Measurements from ENCODE around the gene FAM177A1. TPM values are rescaled to one million over a fixed set of nuclear protein-coding genes. Genes with fewer than 3 reads are reported as not detected.

Gene FAM177A1
- polyA plus RNA-seq: 100 to 1,000 TPM in 1 of 4 donors, 10 to 100 TPM in 3; 47.7 to 111 (median 75.9) TPM
- long read RNA-seq, donor 1: 0 reads
- long read RNA-seq, donor 2, transcript FAM177A1-207 (2 exons, 540 nt): minor isoform, 6 of 38 reads
- long read RNA-seq, donor 2, transcript FAM177A1-201 (5 exons, 2,927 nt): major isoform, 8 of 38 reads
- long read RNA-seq, donor 2, partial matches to known transcripts: 0 of 38 reads
- long read RNA-seq, donor 2, other reads (novel, unspliced or antisense): 20 of 38 reads
- long read RNA-seq, donor 3, transcript FAM177A1-208 (4 exons, 499 nt): minor isoform, 5 of 107 reads
- long read RNA-seq, donor 3, transcript FAM177A1-202 (6 exons, 858 nt): major isoform, 9 of 107 reads
- long read RNA-seq, donor 3, transcript FAM177A1-201 (5 exons, 2,927 nt): minor isoform, 7 of 107 reads
- long read RNA-seq, donor 3, transcript FAM177A1-207 (2 exons, 540 nt): minor isoform, 5 of 107 reads
- long read RNA-seq, donor 3, partial matches to known transcripts: 62 of 107 reads
- long read RNA-seq, donor 3, other reads (novel, unspliced or antisense): 19 of 107 reads
- long read RNA-seq, donor 4, partial matches to known transcripts: 0 of 1 reads
- long read RNA-seq, donor 4, other reads (novel, unspliced or antisense): 0 of 1 reads
- long read RNA-seq, donor 5, partial matches to known transcripts: 11 of 15 reads
- long read RNA-seq, donor 5, other reads (novel, unspliced or antisense): 0 of 15 reads
- long read RNA-seq, donor 6, transcript FAM177A1-207 (2 exons, 540 nt): major isoform, 14 of 88 reads
- long read RNA-seq, donor 6, transcript FAM177A1-202 (6 exons, 858 nt): minor isoform, 7 of 88 reads
- long read RNA-seq, donor 6, transcript FAM177A1-201 (5 exons, 2,927 nt): minor isoform, 5 of 88 reads
- long read RNA-seq, donor 6, partial matches to known transcripts: 13 of 88 reads
- long read RNA-seq, donor 6, other reads (novel, unspliced or antisense): 48 of 88 reads
- long read RNA-seq, donor 7: 0 reads
- long read RNA-seq, donor 8: 0 reads
- long read RNA-seq, donor 9, partial matches to known transcripts: 13 of 20 reads
- long read RNA-seq, donor 9, other reads (novel, unspliced or antisense): 0 of 20 reads
- long read RNA-seq, donor 10, transcript FAM177A1-201 (5 exons, 2,927 nt): minor isoform, 10 of 94 reads
- long read RNA-seq, donor 10, transcript FAM177A1-207 (2 exons, 540 nt): major isoform, 16 of 94 reads
- long read RNA-seq, donor 10, transcript FAM177A1-202 (6 exons, 858 nt): minor isoform, 9 of 94 reads
- long read RNA-seq, donor 10, partial matches to known transcripts: 43 of 94 reads
- long read RNA-seq, donor 10, other reads (novel, unspliced or antisense): 14 of 94 reads

GRCh38 chr14:35046048-35046750 lies at the start of gene FAM177A1:
FAM177A1 (plus strand) TSS chr14:35046272; CDS start chr14:35046464, 192 bp downstream.
- Histone ChIP-seq H3K27me3 (ENCODE audit: control insufficient read depth in 3 of 3, insufficient read depth in 3 of 3, low read length in 3 of 3) (no peaks in the 10 kb centered on the region), H3K36me3 (ENCODE audit: control insufficient read depth in 3 of 3, insufficient read depth in 2 of 3, low read depth in 1 of 3, low read length in 3 of 3) (peaks cover 0 to 14% (median 0%) of the 10 kb centered on the region in 3 donors), H3K4me3 (ENCODE audit: low read depth in 1 of 3, low read length in 3 of 3) (peak within 1 kb of the TSS; percentile 59 to 92 (median 68)), H3K9me3 (ENCODE audit: control insufficient read depth in 2 of 2, insufficient read depth in 1 of 2, low read depth in 1 of 2, low read length in 1 of 2) (no peaks in the 10 kb centered on the region), H3K27ac (ENCODE audit: low read depth in 1 of 3, low read length in 2 of 3) (peak within 1 kb of the TSS; percentile 96 to 100 (median 100)), H3K4me1 (ENCODE audit: control insufficient read depth in 3 of 3, insufficient read depth in 2 of 3, low read depth in 1 of 3, low read length in 2 of 3) (peaks cover 0 to 8% (median 7%) of the 10 kb centered on the region in 3 donors)
- DNase-seq (peak; percentile 99), FAIRE-seq (no peak)
- WGBS, 3 donors: 0 to 1% (median 0%) methylated on average over 51 to 77 of the region's 77 CpGs

GRCh38 chr14:34997762-34998161 lies 48.3 kb upstream of the FAM177A1 start:
- 39 to 74% (median 72%) methylated on average over 3 of the region's 3 CpGs for WGBS, 3 donors
- Histone ChIP-seq H3K9me3 (ENCODE audit: control insufficient read depth in 2 of 2, insufficient read depth in 1 of 2, low read depth in 1 of 2, low read length in 1 of 2) (no peaks in the 10 kb centered on the region), H3K27ac (ENCODE audit: low read depth in 1 of 3, low read length in 2 of 3) (no peak overlapping the region), H3K4me3 (ENCODE audit: low read depth in 1 of 3, low read length in 3 of 3) (no peak overlapping the region), H3K36me3 (ENCODE audit: control insufficient read depth in 3 of 3, insufficient read depth in 2 of 3, low read depth in 1 of 3, low read length in 3 of 3) (peaks cover 2 to 18% (median 2%) of the 10 kb centered on the region in 3 donors), H3K4me1 (ENCODE audit: control insufficient read depth in 3 of 3, insufficient read depth in 2 of 3, low read depth in 1 of 3, low read length in 2 of 3) (peaks cover 0 to 2% (median 0%) of the 10 kb centered on the region in 3 donors), H3K27me3 (ENCODE audit: control insufficient read depth in 3 of 3, insufficient read depth in 3 of 3, low read length in 3 of 3) (no peaks in the 10 kb centered on the region)
- DNase-seq (no peak), FAIRE-seq (no peak)

- Histone ChIP-seq H3K27me3 (ENCODE audit: control insufficient read depth in 3 of 3, insufficient read depth in 3 of 3, low read length in 3 of 3) (no peaks in the 10 kb centered on the region), H3K4me3 (ENCODE audit: low read depth in 1 of 3, low read length in 3 of 3) (no peak overlapping the region), H3K27ac (ENCODE audit: low read depth in 1 of 3, low read length in 2 of 3) (no peak overlapping the region), H3K36me3 (ENCODE audit: control insufficient read depth in 3 of 3, insufficient read depth in 2 of 3, low read depth in 1 of 3, low read length in 3 of 3) (peaks cover 2 to 23% (median 2%) of the 10 kb centered on the region in 3 donors), H3K9me3 (ENCODE audit: control insufficient read depth in 2 of 2, insufficient read depth in 1 of 2, low read depth in 1 of 2, low read length in 1 of 2) (no peaks in the 10 kb centered on the region), H3K4me1 (ENCODE audit: control insufficient read depth in 3 of 3, insufficient read depth in 2 of 3, low read depth in 1 of 3, low read length in 2 of 3) (peaks cover 0 to 2% (median 0%) of the 10 kb centered on the region in 3 donors)
- FAIRE-seq (no peak), DNase-seq (no peak)
- 94 to 97% (median 95%) methylated on average over 3 of the region's 3 CpGs for WGBS, 3 donors
These were observed 46.6 kb upstream of the FAM177A1 start for GRCh38 chr14:34999500-34999899.

- DNase-seq: no peak
- Histone ChIP-seq H3K27me3 (ENCODE audit: control insufficient read depth in 3 of 3, insufficient read depth in 3 of 3, low read length in 3 of 3) (no peaks in the 10 kb centered on the region), H3K4me3 (ENCODE audit: low read depth in 1 of 3, low read length in 3 of 3) (no peak overlapping the region), H3K4me1 (ENCODE audit: control insufficient read depth in 3 of 3, insufficient read depth in 2 of 3, low read depth in 1 of 3, low read length in 2 of 3) (peaks cover 0 to 2% (median 0%) of the 10 kb centered on the region in 3 donors), H3K27ac (ENCODE audit: low read depth in 1 of 3, low read length in 2 of 3) (no peak overlapping the region), H3K9me3 (ENCODE audit: control insufficient read depth in 2 of 2, insufficient read depth in 1 of 2, low read depth in 1 of 2, low read length in 1 of 2) (no peaks in the 10 kb centered on the region), H3K36me3 (ENCODE audit: control insufficient read depth in 3 of 3, insufficient read depth in 2 of 3, low read depth in 1 of 3, low read length in 3 of 3) (peaks cover 2 to 30% (median 6%) of the 10 kb centered on the region in 3 donors)
- WGBS, 3 donors: 94 to 97% (median 95%) methylated on average over 2 of the region's 2 CpGs
- no peak for FAIRE-seq
These were observed 44.5 kb upstream of the FAM177A1 start for GRCh38 chr14:35001621-35002020.

GRCh38 chr14:35004839-35005238 lies 41.2 kb upstream of the FAM177A1 start:
- no peak for FAIRE-seq
- no peak overlapping the region for H3K4me3 ChIP-seq (ENCODE audit: low read depth in 1 of 3, low read length in 3 of 3)
- H3K9me3 ChIP-seq (ENCODE audit: control insufficient read depth in 2 of 2, insufficient read depth in 1 of 2, low read depth in 1 of 2, low read length in 1 of 2): no peaks in the 10 kb centered on the region
- 64 to 94% (median 92%) methylated on average over 1 of the region's 1 CpG for WGBS, 3 donors
- H3K36me3 ChIP-seq (ENCODE audit: control insufficient read depth in 3 of 3, insufficient read depth in 2 of 3, low read depth in 1 of 3, low read length in 3 of 3): peaks cover 2 to 37% (median 6%) of the 10 kb centered on the region in 3 donors
- DNase-seq: no peak
- H3K4me1 ChIP-seq (ENCODE audit: control insufficient read depth in 3 of 3, insufficient read depth in 2 of 3, low read depth in 1 of 3, low read length in 2 of 3): no peaks in the 10 kb centered on the region
- no peak overlapping the region for H3K27ac ChIP-seq (ENCODE audit: low read depth in 1 of 3, low read length in 2 of 3)
- no peaks in the 10 kb centered on the region for H3K27me3 ChIP-seq (ENCODE audit: control insufficient read depth in 3 of 3, insufficient read depth in 3 of 3, low read length in 3 of 3)

- Histone ChIP-seq H3K4me3 (ENCODE audit: low read depth in 1 of 3, low read length in 3 of 3) (no peak overlapping the region), H3K9me3 (ENCODE audit: control insufficient read depth in 2 of 2, insufficient read depth in 1 of 2, low read depth in 1 of 2, low read length in 1 of 2) (no peaks in the 10 kb centered on the region), H3K36me3 (ENCODE audit: control insufficient read depth in 3 of 3, insufficient read depth in 2 of 3, low read depth in 1 of 3, low read length in 3 of 3) (peaks cover 11 to 26% (median 14%) of the 10 kb centered on the region in 3 donors), H3K27ac (ENCODE audit: low read depth in 1 of 3, low read length in 2 of 3) (no peak overlapping the region), H3K27me3 (ENCODE audit: control insufficient read depth in 3 of 3, insufficient read depth in 3 of 3, low read length in 3 of 3) (no peaks in the 10 kb centered on the region), H3K4me1 (ENCODE audit: control insufficient read depth in 3 of 3, insufficient read depth in 2 of 3, low read depth in 1 of 3, low read length in 2 of 3) (no peaks in the 10 kb centered on the region)
- FAIRE-seq: no peak
- WGBS, 3 donors: 96 to 100% (median 100%) methylated on average over 1 of the region's 1 CpG
- no peak for DNase-seq
These were observed 29.5 kb upstream of the FAM177A1 start for GRCh38 chr14:35016568-35016967.

- Histone ChIP-seq H3K27me3 (ENCODE audit: control insufficient read depth in 3 of 3, insufficient read depth in 3 of 3, low read length in 3 of 3) (no peaks in the 10 kb centered on the region), H3K27ac (ENCODE audit: low read depth in 1 of 3, low read length in 2 of 3) (no peak overlapping the region), H3K9me3 (ENCODE audit: control insufficient read depth in 2 of 2, insufficient read depth in 1 of 2, low read depth in 1 of 2, low read length in 1 of 2) (no peaks in the 10 kb centered on the region), H3K4me3 (ENCODE audit: low read depth in 1 of 3, low read length in 3 of 3) (no peak overlapping the region), H3K4me1 (ENCODE audit: control insufficient read depth in 3 of 3, insufficient read depth in 2 of 3, low read depth in 1 of 3, low read length in 2 of 3) (no peaks in the 10 kb centered on the region), H3K36me3 (ENCODE audit: control insufficient read depth in 3 of 3, insufficient read depth in 2 of 3, low read depth in 1 of 3, low read length in 3 of 3) (peaks cover 7 to 19% (median 15%) of the 10 kb centered on the region in 3 donors)
- WGBS, 3 donors: 79 to 90% (median 89%) methylated on average over 4 of the region's 4 CpGs
- DNase-seq (no peak), FAIRE-seq (no peak)
These were observed 25.4 kb upstream of the FAM177A1 start for GRCh38 chr14:35020713-35021112.
